Measurements from ENCODE around the gene IGFALS.

IGFALS gene

GRCh38 chr16:1794221-1794871 lies 841 bp upstream of the IGFALS start:
- H3K9me3 ChIP-seq = no peaks in the 10 kb centered on the region
- H3K36me3 ChIP-seq = peaks cover 28% of the 10 kb centered on the region
- H3K27ac ChIP-seq = no peak overlapping the region
- no peaks in the 10 kb centered on the region for H3K27me3 ChIP-seq
- no peaks in the 10 kb centered on the region for H3K4me1 ChIP-seq (ENCODE audit: control insufficient read depth in 1 of 2, insufficient read depth in 1 of 2, low read depth in 1 of 2, low read length in 1 of 2)
- no peak for TF ChIP-seq CTCF (IDR thresholded peaks at IDR 0.05)
- H3K4me3 ChIP-seq (ENCODE audit: low read depth in 1 of 2, low read length in 1 of 2) = no peak overlapping the region

- H3K36me3 ChIP-seq = peaks cover 42% of the 10 kb centered on the region
Measured at GRCh38 chr16:1792836-1793577, 498 bp downstream of the IGFALS start.

GRCh38 chr16:1791943-1792812 lies 1.3 kb downstream of the IGFALS start:
- Histone ChIP-seq H3K27ac (no peak overlapping the region), H3K36me3 (peaks cover 50% of the 10 kb centered on the region), H3K4me3 (ENCODE audit: low read depth in 1 of 2, low read length in 1 of 2) (no peak overlapping the region), H3K9me3 (no peaks in the 10 kb centered on the region), H3K27me3 (no peaks in the 10 kb centered on the region), H3K4me1 (ENCODE audit: control insufficient read depth in 1 of 2, insufficient read depth in 1 of 2, low read depth in 1 of 2, low read length in 1 of 2) (no peaks in the 10 kb centered on the region)
- TF ChIP-seq CTCF (IDR thresholded peaks at IDR 0.05) = no peak

More at GRCh38 chr16:1792836-1793577, 498 bp downstream of the IGFALS start:
- Histone ChIP-seq H3K4me1 (ENCODE audit: control insufficient read depth in 1 of 2, insufficient read depth in 1 of 2, low read depth in 1 of 2, low read length in 1 of 2) (no peaks in the 10 kb centered on the region), H3K9me3 (no peaks in the 10 kb centered on the region), H3K4me3 (ENCODE audit: low read depth in 1 of 2, low read length in 1 of 2) (no peak overlapping the region), H3K27ac (no peak overlapping the region), H3K27me3 (no peaks in the 10 kb centered on the region)
- TF ChIP-seq CTCF (IDR thresholded peaks at IDR 0.05) = no peak

- Histone ChIP-seq H3K27me3 (no peaks in the 10 kb centered on the region), H3K4me1 (ENCODE audit: control insufficient read depth in 1 of 2, insufficient read depth in 1 of 2, low read depth in 1 of 2, low read length in 1 of 2) (no peaks in the 10 kb centered on the region), H3K9me3 (no peaks in the 10 kb centered on the region), H3K36me3 (peaks cover 58% of the 10 kb centered on the region), H3K27ac (no peak overlapping the region), H3K4me3 (ENCODE audit: low read depth in 1 of 2, low read length in 1 of 2) (no peak overlapping the region)
- no peak for TF ChIP-seq CTCF (IDR thresholded peaks at IDR 0.05)
Measured at GRCh38 chr16:1791256-1791942, 2.1 kb downstream of the IGFALS start.

GRCh38 chr16:1790611-1791255 lies 2.8 kb downstream of the IGFALS start:
- no peak for TF ChIP-seq CTCF (IDR thresholded peaks at IDR 0.05)
- no peaks in the 10 kb centered on the region for H3K4me1 ChIP-seq (ENCODE audit: control insufficient read depth in 1 of 2, insufficient read depth in 1 of 2, low read depth in 1 of 2, low read length in 1 of 2)
- no peak overlapping the region for H3K27ac ChIP-seq
- no peak overlapping the region for H3K4me3 ChIP-seq (ENCODE audit: low read depth in 1 of 2, low read length in 1 of 2)
- peaks cover 58% of the 10 kb centered on the region for H3K36me3 ChIP-seq
- no peaks in the 10 kb centered on the region for H3K9me3 ChIP-seq
- no peaks in the 10 kb centered on the region for H3K27me3 ChIP-seq

Measured in neutrophil (primary cell).